ENCODE data around the gene SPATA46. TPM values are rescaled to one million over a fixed set of nuclear protein-coding genes. Genes with fewer than 3 reads are reported as not detected.

The SPATA46 gene
- total and polyA plus RNA-seq, 2 experiments from 2014 or later, result not detected

GRCh38 chr1:162364498-162364897 lies 12.2 kb downstream of the SPATA46 start:
- TF ChIP-seq ETS1 (IDR thresholded peaks at IDR 0.05) (no peak), ZNF114 (CRISPR knock-in tag; IDR thresholded peaks at IDR 0.05) (no peak), JUNB (IDR thresholded peaks at IDR 0.05; ENCODE audit: unreplicated experiment) (no peak), EZH2 (IDR thresholded peaks at IDR 0.05; ENCODE audit: low read depth, unreplicated experiment) (no peak), STAT1 (IDR thresholded peaks at IDR 0.05; ENCODE audit: unreplicated experiment) (no peak), POLR2AphosphoS5 (IDR thresholded peaks at IDR 0.05; ENCODE audit: low read depth) (no peak), ZNF331 (CRISPR knock-in tag; IDR thresholded peaks at IDR 0.05; ENCODE audit: low read depth) (no peak), CTCF (conservative IDR thresholded peaks at IDR 0.05; ENCODE audit: low read depth in 2 of 2) (no peak), EZH2phosphoT487 (IDR thresholded peaks at IDR 0.05; ENCODE audit: unreplicated experiment) (no peak), NANOG (IDR thresholded peaks at IDR 0.05; ENCODE audit: borderline replicate concordance) (no peak), REST (IDR thresholded peaks at IDR 0.05; ENCODE audit: unreplicated experiment) (no peak), CREB1 (CRISPR knock-in tag; IDR thresholded peaks at IDR 0.05; ENCODE audit: low read depth) (no peak), ZNF462 (CRISPR knock-in tag; IDR thresholded peaks at IDR 0.05) (no peak)
- H3K9me3 Mint-ChIP-seq, result no peaks in the 10 kb centered on the region
- ATAC-seq (no peak), DNase-seq (ENCODE audit: low spot score) (no peak)
- H3K36me3 ChIP-seq (ENCODE audit: insufficient read depth), result no peaks in the 10 kb centered on the region
- H3K27ac Mint-ChIP-seq, result no peak overlapping the region
- H2AFZ ChIP-seq, result no peak overlapping the region
- no peaks in the 10 kb centered on the region for H3K4me1 ChIP-seq (ENCODE audit: insufficient read depth)
- no peak overlapping the region for H3K4me3 ChIP-seq
- no peaks in the 10 kb centered on the region for H3K9me2 ChIP-seq (ENCODE audit: insufficient read depth)
- H3K79me2 ChIP-seq (replicated peaks; ENCODE audit: insufficient read depth), result no peaks in the 10 kb centered on the region
- H3K27me3 ChIP-seq (ENCODE audit: insufficient read depth), result no peaks in the 10 kb centered on the region
- peaks cover 14% of the 10 kb centered on the region for H3K27me3 Mint-ChIP-seq (ENCODE audit: insufficient read depth, low read depth, poor library complexity)
- H4K20me1 ChIP-seq (replicated peaks; ENCODE audit: insufficient read depth), result no peaks in the 10 kb centered on the region
- no peaks in the 10 kb centered on the region for H3F3A ChIP-seq (replicated peaks; ENCODE audit: low read depth)
- no peak overlapping the region for H3K4me3 Mint-ChIP-seq
- H3K4me2 ChIP-seq, result no peak overlapping the region
- peaks cover 25% of the 10 kb centered on the region; the same call in 2 of the 3 replicates for H3K36me3 Mint-ChIP-seq (ENCODE audit: low read depth)
- peaks cover 6% of the 10 kb centered on the region for H3K4me1 Mint-ChIP-seq
- H3K27ac ChIP-seq (ENCODE audit: low read depth), result no peak overlapping the region
